ENCODE results near the gene TEX51. TPM values are rescaled to one million over a fixed set of nuclear protein-coding genes. Genes with fewer than 3 reads are reported as not detected.

The TEX51 gene
- polyA plus RNA-seq, 1 donor from 2014 or later, result not detected

DNA sequence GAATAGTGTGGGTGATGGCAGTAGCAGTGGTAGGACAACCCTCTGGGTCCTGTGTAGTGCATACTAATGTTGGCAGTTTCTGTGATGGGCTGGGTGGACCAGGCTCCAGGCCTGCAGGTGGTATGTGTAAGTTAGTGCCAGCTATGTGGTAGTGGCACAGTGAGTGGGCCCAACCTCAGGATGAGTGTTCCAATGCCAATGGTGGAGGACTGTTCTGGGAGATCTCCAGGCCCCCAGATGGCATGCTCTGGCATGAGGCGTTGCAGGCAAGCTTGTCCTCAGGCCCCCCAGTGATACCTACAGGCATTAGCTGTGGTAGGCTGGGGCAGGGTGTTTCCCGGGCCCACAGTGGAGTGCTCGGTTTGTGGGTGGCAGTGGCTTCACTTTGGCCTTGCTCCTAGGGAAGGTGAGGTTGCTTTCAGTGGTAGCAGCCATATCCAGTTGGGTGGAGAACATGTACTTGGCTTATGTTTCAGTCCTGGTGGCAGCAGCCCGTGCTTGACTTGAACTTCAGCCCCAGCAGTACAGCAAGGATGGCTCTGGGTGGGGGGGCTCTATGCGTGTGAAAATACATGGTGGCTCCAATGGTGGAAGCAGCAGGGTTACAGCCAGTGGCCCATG lies 32.4 kb downstream of the TEX51 start:
- TF ChIP-seq POLR2AphosphoS5 (IDR thresholded peaks at IDR 0.05) (no peak), SMC3 (conservative IDR thresholded peaks at IDR 0.05; ENCODE audit: poor library complexity) (no peak), EZH2 (IDR thresholded peaks at IDR 0.05; ENCODE audit: borderline replicate concordance, insufficient read depth, low read length, poor library complexity, severe bottlenecking) (no peak), TAF1 (IDR thresholded peaks at IDR 0.05; ENCODE audit: low read depth) (no peak)
- Histone ChIP-seq H3K9ac (ENCODE audit: low read length) (no peak overlapping the region), H3K4me3 (ENCODE audit: low read length) (no peak overlapping the region), H4K20me1 (ENCODE audit: insufficient read depth) (no peaks in the 10 kb centered on the region), H2AFZ (ENCODE audit: low read depth, low read length) (no peak overlapping the region), H3K9me2 (ENCODE audit: insufficient read depth, low read length) (no peaks in the 10 kb centered on the region), H3F3A (ENCODE audit: insufficient read depth, low read length, poor library complexity, severe bottlenecking) (no peaks in the 10 kb centered on the region), H3K79me2 (replicated peaks; ENCODE audit: insufficient read depth, low read length) (no peaks in the 10 kb centered on the region), H3K9me3 (ENCODE audit: low read length) (no peaks in the 10 kb centered on the region), H3K4me2 (ENCODE audit: low read length) (no peak overlapping the region), H3K27ac (ENCODE audit: low read length) (no peak overlapping the region), H3K27me3 (ENCODE audit: insufficient read depth, low read depth, low read length) (no peaks in the 10 kb centered on the region), H3K36me3 (ENCODE audit: insufficient read depth, low read length) (no peaks in the 10 kb centered on the region)

DNA sequence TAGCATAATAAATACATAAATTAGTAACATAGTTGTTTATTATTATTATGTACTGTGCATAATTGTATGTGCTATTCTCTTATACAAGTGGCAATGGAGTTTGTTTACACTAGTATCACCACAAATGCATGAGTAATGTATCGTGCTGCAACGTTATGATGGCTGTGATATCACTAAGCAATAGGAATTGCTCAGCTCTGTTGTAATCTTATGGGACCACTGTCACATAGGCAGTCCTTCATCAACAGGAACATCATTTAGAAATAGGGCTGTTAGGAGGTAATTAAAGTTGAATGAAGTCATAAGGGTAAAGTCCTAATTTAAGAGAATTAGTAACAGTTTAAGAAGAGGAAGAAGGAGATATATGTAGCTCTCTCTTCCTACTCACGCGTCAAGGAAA lies 33.8 kb downstream of the TEX51 start:
- Histone ChIP-seq H3K9ac (ENCODE audit: low read length) (no peak overlapping the region), H4K20me1 (ENCODE audit: insufficient read depth) (no peaks in the 10 kb centered on the region)

DNA sequence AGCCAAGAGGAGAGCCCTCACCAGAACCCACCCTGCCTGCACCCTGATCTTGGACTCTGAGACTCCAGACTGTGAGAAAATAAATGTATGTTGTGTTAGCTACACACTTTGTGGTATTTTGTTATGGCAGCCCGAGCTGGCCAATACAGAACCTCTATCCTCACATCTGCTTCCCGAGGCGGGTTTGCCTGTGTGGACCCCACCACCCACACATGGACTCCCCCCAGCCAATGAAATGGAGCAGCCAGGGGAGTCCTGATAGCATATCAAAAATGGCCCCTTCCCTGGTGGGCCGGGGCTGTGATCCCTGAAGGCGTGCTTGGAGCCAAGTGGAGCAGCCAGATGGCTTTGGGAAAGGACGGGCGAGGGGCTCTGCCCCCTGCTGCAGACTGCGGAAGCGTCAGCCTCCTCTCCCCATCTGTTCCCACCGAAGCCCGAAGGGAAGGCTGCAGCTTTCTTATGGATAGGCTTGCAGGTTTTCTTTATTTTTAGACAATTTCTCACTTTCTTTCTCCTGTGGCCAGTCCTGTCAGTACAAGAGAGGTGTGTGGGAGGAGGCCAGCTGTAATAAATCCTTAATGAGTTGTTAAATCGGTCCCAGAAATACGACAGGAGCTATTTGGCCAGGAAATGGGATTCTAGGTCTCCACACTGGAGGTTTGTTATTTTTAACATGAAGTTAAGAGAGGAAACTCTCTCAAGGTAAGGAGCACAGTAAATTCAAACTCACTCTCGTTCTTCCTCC lies 34.4 kb downstream of the TEX51 start:
- H3K27ac ChIP-seq (ENCODE audit: low read length), result no peak overlapping the region
- no peak overlapping the region for H3K9ac ChIP-seq (ENCODE audit: low read length)
- no peaks in the 10 kb centered on the region for H4K20me1 ChIP-seq (ENCODE audit: insufficient read depth)
- H3K9me2 ChIP-seq (ENCODE audit: insufficient read depth, low read length), result no peaks in the 10 kb centered on the region
- TF ChIP-seq POLR2AphosphoS5 (IDR thresholded peaks at IDR 0.05) (no peak), EP300 (conservative IDR thresholded peaks at IDR 0.05; ENCODE audit: poor library complexity, severe bottlenecking) (no peak), TAF1 (IDR thresholded peaks at IDR 0.05; ENCODE audit: low read depth) (no peak), MXI1 (conservative IDR thresholded peaks at IDR 0.05; ENCODE audit: poor library complexity, severe bottlenecking) (no peak), EZH2 (IDR thresholded peaks at IDR 0.05; ENCODE audit: borderline replicate concordance, insufficient read depth, low read length, poor library complexity, severe bottlenecking) (no peak), SMC3 (conservative IDR thresholded peaks at IDR 0.05; ENCODE audit: poor library complexity) (no peak), RAD21 (conservative IDR thresholded peaks at IDR 0.05) (no peak)
- TF ChIP-seq, protein P1, sequence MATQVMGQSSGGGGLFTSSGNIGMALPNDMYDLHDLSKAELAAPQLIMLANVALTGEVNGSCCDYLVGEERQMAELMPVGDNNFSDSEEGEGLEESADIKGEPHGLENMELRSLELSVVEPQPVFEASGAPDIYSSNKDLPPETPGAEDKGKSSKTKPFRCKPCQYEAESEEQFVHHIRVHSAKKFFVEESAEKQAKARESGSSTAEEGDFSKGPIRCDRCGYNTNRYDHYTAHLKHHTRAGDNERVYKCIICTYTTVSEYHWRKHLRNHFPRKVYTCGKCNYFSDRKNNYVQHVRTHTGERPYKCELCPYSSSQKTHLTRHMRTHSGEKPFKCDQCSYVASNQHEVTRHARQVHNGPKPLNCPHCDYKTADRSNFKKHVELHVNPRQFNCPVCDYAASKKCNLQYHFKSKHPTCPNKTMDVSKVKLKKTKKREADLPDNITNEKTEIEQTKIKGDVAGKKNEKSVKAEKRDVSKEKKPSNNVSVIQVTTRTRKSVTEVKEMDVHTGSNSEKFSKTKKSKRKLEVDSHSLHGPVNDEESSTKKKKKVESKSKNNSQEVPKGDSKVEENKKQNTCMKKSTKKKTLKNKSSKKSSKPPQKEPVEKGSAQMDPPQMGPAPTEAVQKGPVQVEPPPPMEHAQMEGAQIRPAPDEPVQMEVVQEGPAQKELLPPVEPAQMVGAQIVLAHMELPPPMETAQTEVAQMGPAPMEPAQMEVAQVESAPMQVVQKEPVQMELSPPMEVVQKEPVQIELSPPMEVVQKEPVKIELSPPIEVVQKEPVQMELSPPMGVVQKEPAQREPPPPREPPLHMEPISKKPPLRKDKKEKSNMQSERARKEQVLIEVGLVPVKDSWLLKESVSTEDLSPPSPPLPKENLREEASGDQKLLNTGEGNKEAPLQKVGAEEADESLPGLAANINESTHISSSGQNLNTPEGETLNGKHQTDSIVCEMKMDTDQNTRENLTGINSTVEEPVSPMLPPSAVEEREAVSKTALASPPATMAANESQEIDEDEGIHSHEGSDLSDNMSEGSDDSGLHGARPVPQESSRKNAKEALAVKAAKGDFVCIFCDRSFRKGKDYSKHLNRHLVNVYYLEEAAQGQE (IDR thresholded peaks at IDR 0.05; ENCODE audit: borderline replicate concordance), result no peak
- TF ChIP-seq, protein P2, sequence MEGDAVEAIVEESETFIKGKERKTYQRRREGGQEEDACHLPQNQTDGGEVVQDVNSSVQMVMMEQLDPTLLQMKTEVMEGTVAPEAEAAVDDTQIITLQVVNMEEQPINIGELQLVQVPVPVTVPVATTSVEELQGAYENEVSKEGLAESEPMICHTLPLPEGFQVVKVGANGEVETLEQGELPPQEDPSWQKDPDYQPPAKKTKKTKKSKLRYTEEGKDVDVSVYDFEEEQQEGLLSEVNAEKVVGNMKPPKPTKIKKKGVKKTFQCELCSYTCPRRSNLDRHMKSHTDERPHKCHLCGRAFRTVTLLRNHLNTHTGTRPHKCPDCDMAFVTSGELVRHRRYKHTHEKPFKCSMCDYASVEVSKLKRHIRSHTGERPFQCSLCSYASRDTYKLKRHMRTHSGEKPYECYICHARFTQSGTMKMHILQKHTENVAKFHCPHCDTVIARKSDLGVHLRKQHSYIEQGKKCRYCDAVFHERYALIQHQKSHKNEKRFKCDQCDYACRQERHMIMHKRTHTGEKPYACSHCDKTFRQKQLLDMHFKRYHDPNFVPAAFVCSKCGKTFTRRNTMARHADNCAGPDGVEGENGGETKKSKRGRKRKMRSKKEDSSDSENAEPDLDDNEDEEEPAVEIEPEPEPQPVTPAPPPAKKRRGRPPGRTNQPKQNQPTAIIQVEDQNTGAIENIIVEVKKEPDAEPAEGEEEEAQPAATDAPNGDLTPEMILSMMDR (IDR thresholded peaks at IDR 0.05; ENCODE audit: poor library complexity, severe bottlenecking), result no peak
- H2AFZ ChIP-seq (ENCODE audit: low read depth, low read length), result no peak overlapping the region
- H3K4me3 ChIP-seq (ENCODE audit: low read length), result no peak overlapping the region
- no peaks in the 10 kb centered on the region for H3F3A ChIP-seq (ENCODE audit: insufficient read depth, low read length, poor library complexity, severe bottlenecking)
- H3K9me3 ChIP-seq (ENCODE audit: low read length), result no peaks in the 10 kb centered on the region
- H3K79me2 ChIP-seq (replicated peaks; ENCODE audit: insufficient read depth, low read length), result no peaks in the 10 kb centered on the region
- no peaks in the 10 kb centered on the region for H3K36me3 ChIP-seq (ENCODE audit: insufficient read depth, low read length)
- H3K27me3 ChIP-seq (ENCODE audit: insufficient read depth, low read depth, low read length), result no peaks in the 10 kb centered on the region
- H3K4me2 ChIP-seq (ENCODE audit: low read length), result no peak overlapping the region

More for the DNA sequence above, 33.8 kb downstream of the TEX51 start:
- no peak overlapping the region for H2AFZ ChIP-seq (ENCODE audit: low read depth, low read length)
- H3F3A ChIP-seq (ENCODE audit: insufficient read depth, low read length, poor library complexity, severe bottlenecking), result no peaks in the 10 kb centered on the region
- H3K27me3 ChIP-seq (ENCODE audit: insufficient read depth, low read depth, low read length), result no peaks in the 10 kb centered on the region
- no peak overlapping the region for H3K27ac ChIP-seq (ENCODE audit: low read length)
- no peak overlapping the region for H3K4me3 ChIP-seq (ENCODE audit: low read length)
- no peaks in the 10 kb centered on the region for H3K36me3 ChIP-seq (ENCODE audit: insufficient read depth, low read length)
- no peak overlapping the region for H3K4me2 ChIP-seq (ENCODE audit: low read length)
- H3K9me3 ChIP-seq (ENCODE audit: low read length), result no peaks in the 10 kb centered on the region
- no peaks in the 10 kb centered on the region for H3K9me2 ChIP-seq (ENCODE audit: insufficient read depth, low read length)
- H3K79me2 ChIP-seq (replicated peaks; ENCODE audit: insufficient read depth, low read length), result no peaks in the 10 kb centered on the region
- TF ChIP-seq MXI1 (conservative IDR thresholded peaks at IDR 0.05; ENCODE audit: poor library complexity, severe bottlenecking), result no peak
- TF ChIP-seq, protein P2 (IDR thresholded peaks at IDR 0.05; ENCODE audit: poor library complexity, severe bottlenecking), result no peak
- TF ChIP-seq RAD21 (conservative IDR thresholded peaks at IDR 0.05), result no peak
- TF ChIP-seq SMC3 (conservative IDR thresholded peaks at IDR 0.05; ENCODE audit: poor library complexity), result no peak
- no peak for TF ChIP-seq EP300 (conservative IDR thresholded peaks at IDR 0.05; ENCODE audit: poor library complexity, severe bottlenecking)
- TF ChIP-seq TAF1 (IDR thresholded peaks at IDR 0.05; ENCODE audit: low read depth), result no peak
